ENCODE results near the gene AGBL1.

Gene AGBL1

GRCh38 chr15:86903642-86904421 lies 824.2 kb downstream of the AGBL1 start:
- no peak for DNase-seq

GRCh38 chr15:86905625-86906256 lies 826.1 kb downstream of the AGBL1 start:
- no peak for DNase-seq

- DNase-seq: no peak
Measured at GRCh38 chr15:86906376-86906775, 826.7 kb downstream of the AGBL1 start.

- no peak for DNase-seq
Measured at GRCh38 chr15:86911022-86911421, 831.4 kb downstream of the AGBL1 start.

- DNase-seq: no peak
Measured at GRCh38 chr15:86912661-86913060, 833.0 kb downstream of the AGBL1 start.

- DNase-seq: peak; percentile 39 to 69
Measured at GRCh38 chr15:86915811-86916331, 836.2 kb downstream of the AGBL1 start.

- DNase-seq: peak in 1 of 2 experiments; percentile 27
Measured at GRCh38 chr15:86916671-86917360, 837.1 kb downstream of the AGBL1 start.

GRCh38 chr15:86917361-86917671 lies 837.6 kb downstream of the AGBL1 start:
- DNase-seq: no peak

- DNase-seq: no peak
Measured at GRCh38 chr15:86919581-86919980, 839.9 kb downstream of the AGBL1 start.

- DNase-seq: no peak
Measured at GRCh38 chr15:86929461-86929860, 849.8 kb downstream of the AGBL1 start.

GRCh38 chr15:86932456-86932855 lies 852.8 kb downstream of the AGBL1 start:
- DNase-seq: no peak

GRCh38 chr15:86935841-86936240 lies 856.2 kb downstream of the AGBL1 start:
- no peak for DNase-seq

GRCh38 chr15:86942285-86942684 lies 862.6 kb downstream of the AGBL1 start:
- no peak for DNase-seq

GRCh38 chr15:86948719-86949118 lies 869.0 kb downstream of the AGBL1 start:
- no peak for DNase-seq

- DNase-seq: no peak
Measured at GRCh38 chr15:86959254-86959653, 879.6 kb downstream of the AGBL1 start.

GRCh38 chr15:86961669-86962068 lies 882.0 kb downstream of the AGBL1 start:
- no peak for DNase-seq

- DNase-seq: no peak
Measured at GRCh38 chr15:86964271-86964670, 884.6 kb downstream of the AGBL1 start.

- no peak for DNase-seq
Measured at GRCh38 chr15:86968244-86968643, 888.6 kb downstream of the AGBL1 start.

GRCh38 chr15:86969364-86969763 lies 889.7 kb downstream of the AGBL1 start:
- no peak for DNase-seq

- no peak for DNase-seq
Measured at GRCh38 chr15:86973284-86973844, 893.7 kb downstream of the AGBL1 start.

- DNase-seq: no peak
Measured at GRCh38 chr15:86988033-86988432, 908.4 kb downstream of the AGBL1 start.

GRCh38 chr15:87021751-87022150 lies 942.1 kb downstream of the AGBL1 start:
- no peak for DNase-seq

GRCh38 chr15:87031540-87032230 lies 952.0 kb downstream of the AGBL1 start:
- no peak for DNase-seq
